ENCODE measurements around the gene ZNF236. TPM values are rescaled to one million over a fixed set of nuclear protein-coding genes. Genes with fewer than 3 reads are reported as not detected.

Gene ZNF236
- total and polyA plus RNA-seq, 2 of the 8 experiments (the other 6 are each of a cell fraction or from before 2014, with no cell fraction given): 6.7 to 14.5 TPM

DNA sequence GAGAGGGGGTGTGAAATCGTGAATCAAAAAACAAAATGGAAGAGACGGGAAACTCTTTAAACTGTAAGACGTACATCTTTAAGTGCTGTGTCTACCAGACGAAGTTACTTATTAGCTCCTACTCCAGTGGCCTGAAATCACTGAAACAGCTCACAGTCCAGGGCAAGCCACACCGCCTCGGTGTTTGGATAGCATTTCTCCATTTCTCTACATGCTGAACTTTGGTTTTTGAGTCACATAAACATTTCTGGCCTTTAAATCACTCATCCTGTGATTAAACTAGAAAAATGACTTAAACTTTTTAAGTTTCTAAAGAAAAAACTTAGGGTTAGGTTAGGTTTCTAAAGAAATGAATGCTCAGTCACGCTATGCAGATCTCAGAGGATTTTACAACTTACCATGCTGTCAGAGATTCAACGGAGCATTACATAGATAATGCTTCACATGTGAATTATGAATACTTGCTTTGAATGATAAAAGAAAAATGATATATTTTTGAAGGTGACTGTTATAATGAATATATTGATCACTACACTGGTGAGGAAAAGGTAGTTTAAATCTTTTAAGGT lies 171.8 kb downstream of the ZNF236 start:
- no peak overlapping the region for H3K4me2 ChIP-seq (ENCODE audit: insufficient read depth in 1 of 2, low read depth in 2 of 2, low read length in 2 of 2)
- H3K27me3 ChIP-seq (replicated peaks in 1 of 4; ENCODE audit: control insufficient read depth in 3 of 4, extremely low read depth in 1 of 4, insufficient read depth in 3 of 4, low read length in 3 of 4): no peaks in the 10 kb centered on the region
- no peaks in the 10 kb centered on the region for H3K79me1 ChIP-seq (ENCODE audit: low read depth, low read length)
- H3K18ac ChIP-seq (ENCODE audit: extremely low read depth, low read length): no peak overlapping the region
- no peaks in the 10 kb centered on the region for H3K9me3 ChIP-seq (ENCODE audit: insufficient read depth in 2 of 2, low read depth in 1 of 2, low read length in 1 of 2)
- no peak overlapping the region for H2BK5ac ChIP-seq (ENCODE audit: low read depth, low read length)
- peaks cover 0 to 6% (median 5%) of the 10 kb centered on the region in 4 experiments; a peak in 5 of 7 replicates for H3K4me1 ChIP-seq (replicated peaks in 1 of 4; ENCODE audit: control insufficient read depth in 3 of 4, insufficient read depth in 4 of 4, low read length in 3 of 4)
- no peak for DNase-seq (ENCODE audit: low read depth in 1 of 2, low spot score in 2 of 2)
- ChIA-PET POLR2A (ENCODE audit: partially characterized antibody) (no interaction called here), CTCF (ENCODE audit: partially characterized antibody) (interaction anchor here (0.6 to 1.7 kb wide), 4 partner anchors 10 to 144 kb away, joined by 3 to 5 read pairs (median 3); no protein-coding TSS in a partner anchor)
- no peak overlapping the region for H4K8ac ChIP-seq (ENCODE audit: extremely low read depth, insufficient read depth, low read length)
- no peak overlapping the region for H3K27ac ChIP-seq (ENCODE audit: low read depth, low read length)
- H4K5ac ChIP-seq (ENCODE audit: insufficient read length, low read depth, low read length): no peak overlapping the region
- no peak overlapping the region for H4K91ac ChIP-seq (replicated peaks; ENCODE audit: insufficient read length, low read length)
- no peak overlapping the region for H2BK12ac ChIP-seq (ENCODE audit: low read depth, low read length)
- H2AFZ ChIP-seq (ENCODE audit: low read length): no peak overlapping the region
- H2AK5ac ChIP-seq (ENCODE audit: low read depth, low read length): no peak overlapping the region
- no peak overlapping the region for H3K4me3 ChIP-seq (ENCODE audit: extremely low read depth in 1 of 4, insufficient read depth in 2 of 4, low read depth in 3 of 4, low read length in 4 of 4)
- H3K4ac ChIP-seq (replicated peaks; ENCODE audit: insufficient read length, low read depth, low read length): no peak overlapping the region
- H2BK20ac ChIP-seq (ENCODE audit: low read length): no peak overlapping the region
- H3K56ac ChIP-seq (replicated peaks; ENCODE audit: insufficient read length, low read depth, low read length): no peak overlapping the region
- no peak overlapping the region for H3K9ac ChIP-seq (replicated peaks in 1 of 4; ENCODE audit: extremely low read depth in 1 of 4, low read depth in 3 of 4, low read length in 3 of 4)
- FAIRE-seq: no peak
- 88% methylated on average over 8 of the region's 8 CpGs; no CpG with 5 or more reads in 1 of the 2 experiments for WGBS, 2 experiments (ENCODE audit: extremely low coverage in 1 of 2, insufficient coverage in 1 of 2, insufficient read length in 1 of 2, insufficient replicate concordance in 2 of 2, low coverage in 1 of 2, low lambda C conversion rate in 2 of 2, missing lambda C conversion rate in 1 of 2)
- H3K36me3 ChIP-seq (ENCODE audit: control insufficient read depth in 2 of 4, insufficient read depth in 4 of 4, low read length in 3 of 4): no peaks in the 10 kb centered on the region
- no peak overlapping the region for H3K23ac ChIP-seq (ENCODE audit: insufficient read length)
- no peak overlapping the region for H2BK120ac ChIP-seq (replicated peaks; ENCODE audit: low read depth, low read length)
- H4K20me1 ChIP-seq (replicated peaks in 1 of 2; ENCODE audit: control insufficient read depth in 1 of 2, insufficient read depth in 2 of 2, low read length in 2 of 2): no peaks in the 10 kb centered on the region
- H2BK15ac ChIP-seq (ENCODE audit: low read length): no peak overlapping the region
- no peaks in the 10 kb centered on the region for H3K79me2 ChIP-seq (ENCODE audit: control insufficient read depth in 1 of 2, insufficient read depth in 2 of 2, low read length in 2 of 2)
- no peak overlapping the region for H3K14ac ChIP-seq (ENCODE audit: insufficient read length)
- H3K23me2 ChIP-seq (ENCODE audit: low read depth, low read length): no peaks in the 10 kb centered on the region
- TF ChIP-seq RBBP5 (IDR thresholded peaks at IDR 0.05; ENCODE audit: borderline replicate concordance, low read depth, low read length): no peak
- no peak for TF ChIP-seq NANOG (IDR thresholded peaks at IDR 0.05; ENCODE audit: insufficient read depth, low read depth, low read length, poor library complexity, severe bottlenecking)
- TF ChIP-seq TAF1 (IDR thresholded peaks at IDR 0.05; ENCODE audit: low read depth, low read length): no peak
- TF ChIP-seq, protein P1, sequence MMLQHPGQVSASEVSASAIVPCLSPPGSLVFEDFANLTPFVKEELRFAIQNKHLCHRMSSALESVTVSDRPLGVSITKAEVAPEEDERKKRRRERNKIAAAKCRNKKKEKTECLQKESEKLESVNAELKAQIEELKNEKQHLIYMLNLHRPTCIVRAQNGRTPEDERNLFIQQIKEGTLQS (IDR thresholded peaks at IDR 0.05; ENCODE audit: insufficient read depth, low read depth, low read length): no peak
- TF ChIP-seq MAX (IDR thresholded peaks at IDR 0.05): no peak

All from H1 (cell line).